ENCODE measurements around the gene TPM4.
A peak's percentile ranks its signal among the peaks of the same experiment; 100 is the strongest.

Gene TPM4

GRCh38 chr19:16127080-16127479 is 50.8 kb downstream of the TPM4 start:
- no peak for DNase-seq (ENCODE audit: low read depth)

GRCh38 chr19:16127776-16128371 is 51.6 kb downstream of the TPM4 start:
- no peak for DNase-seq (ENCODE audit: low read depth)

- no peak for DNase-seq (ENCODE audit: low read depth)
Measured at GRCh38 chr19:16131648-16132047, 55.4 kb downstream of the TPM4 start.

GRCh38 chr19:16133818-16134217 is 57.5 kb downstream of the TPM4 start:
- no peak for DNase-seq (ENCODE audit: low read depth)

- DNase-seq (ENCODE audit: low read depth) = no peak
Measured at GRCh38 chr19:16134510-16134909, 58.2 kb downstream of the TPM4 start.

GRCh38 chr19:16135430-16136127 is 59.3 kb downstream of the TPM4 start:
- no peak for DNase-seq (ENCODE audit: low read depth)

- DNase-seq (ENCODE audit: low read depth) = no peak
Measured at GRCh38 chr19:16136185-16136999, 60.1 kb downstream of the TPM4 start.

GRCh38 chr19:16139752-16140151 is 63.5 kb downstream of the TPM4 start:
- no peak for DNase-seq (ENCODE audit: low read depth)

- DNase-seq (ENCODE audit: low read depth) = no peak
Measured at GRCh38 chr19:16141043-16141442, 64.7 kb downstream of the TPM4 start.

- DNase-seq (ENCODE audit: low read depth) = no peak
Measured at GRCh38 chr19:16142032-16142580, 65.8 kb downstream of the TPM4 start.

GRCh38 chr19:16143399-16144215 is 67.3 kb downstream of the TPM4 start, which contains the start of gene HSH2D:
HSH2D (plus strand) TSS chr19:16143685; CDS start chr19:16148751, 5,066 bp downstream.
- DNase-seq (ENCODE audit: low read depth) = peak; percentile 67

- DNase-seq (ENCODE audit: low read depth) = no peak
Measured at GRCh38 chr19:16144216-16144581, 67.9 kb downstream of the TPM4 start.

GRCh38 chr19:16146112-16146511 is 69.8 kb downstream of the TPM4 start:
- no peak for DNase-seq (ENCODE audit: low read depth)

- no peak for DNase-seq (ENCODE audit: low read depth)
Measured at GRCh38 chr19:16148443-16149229, 72.3 kb downstream of the TPM4 start.
